Thyroid gland (tissue), 4 donors: ENCODE results near the gene FAM118B. TPM values are rescaled to one million over a fixed set of nuclear protein-coding genes. Genes with fewer than 3 reads are reported as not detected.

Experiments used
- DNase-seq, 2 donors: peaks; one replicate each; pipeline ENCODE4 v3.0.0-alpha.2; 2019
- H3K27ac ChIP-seq, 3 donors: fragments of 200-600 bp; sonication (generic); 1 replicate in 2 of 3; 2 replicates in 1 of 3; pipeline ENCODE4 v1.5.1; 2016 to 2019; ENCODE audit warnings: mild to moderate bottlenecking in 1 of 3, moderate library complexity in 1 of 3
- H3K27me3 ChIP-seq: fragments of 200-600 bp; sonication (generic); one replicate; pipeline ENCODE4 v1.5.1; 2019
- H3K36me3 ChIP-seq, 2 donors: fragments of 200-600 bp; sonication (generic); one replicate each; pipeline ENCODE4 v1.5.1; 2016 to 2019
- H3K4me1 ChIP-seq, 2 donors: fragments of 200-600 bp; sonication (generic); one replicate each; pipeline ENCODE4 v1.5.1; 2017 to 2019
- H3K4me3 ChIP-seq, 3 donors: fragments of 200-600 bp; sonication (generic); replicated peaks in 1 of 3; 1 replicate in 2 of 3; 2 replicates in 1 of 3; pipeline ENCODE4 v1.5.1; 2016; ENCODE audit warnings: mild to moderate bottlenecking in 1 of 3
- H3K9me3 ChIP-seq: fragments of 200-600 bp; sonication (generic); one replicate; pipeline ENCODE4 v1.5.1; 2017
- POLR2A ChIP-seq, 2 donors: fragments of 450-650 bp; IDR thresholded peaks; one replicate each; pipeline ENCODE4 v1.6.1; 2017; ENCODE audit warnings: antibody characterized with exemption in 2 of 2, mild to moderate bottlenecking in 2 of 2, moderate library complexity in 1 of 2
- WGBS, 2 donors: methylation state at CpG; one replicate each; pipeline ENCODE4 v1.1.5; 2017; 5-methylcytosine and 5-hydroxymethylcytosine counted together
- intact Hi-C: fragments of 100-400 bp; cut with DNase I; formaldehyde crosslinking; loops from one replicate; pipeline ENCODE4 v1.15.1; 2023
- total RNA-seq, 4 donors: library from RNA; depleted of rRNA; stranded (reverse); fragments of >200 nt; gene quantifications; one replicate each; pipeline ENCODE4 v1.2.3, GENCODE V29; 2016
- TF ChIP-seq, protein P1 (sequence below), 6 experiments: fragments of 200-600 bp in 3 of 6; fragments of 450-650 bp in 3 of 6; sonication (generic) in 3 of 6; IDR thresholded peaks; one replicate each; pipeline ENCODE4 v1.5.1; 2016 to 2019; ENCODE audit warnings: antibody characterized with exemption in 6 of 6, mild to moderate bottlenecking in 2 of 6, inconsistent platforms in 1 of 6, moderate library complexity in 1 of 6

The FAM118B gene
- total RNA-seq, 4 donors from 2014 or later = 21.7 to 25.0 (median 23.3) TPM

DNA sequence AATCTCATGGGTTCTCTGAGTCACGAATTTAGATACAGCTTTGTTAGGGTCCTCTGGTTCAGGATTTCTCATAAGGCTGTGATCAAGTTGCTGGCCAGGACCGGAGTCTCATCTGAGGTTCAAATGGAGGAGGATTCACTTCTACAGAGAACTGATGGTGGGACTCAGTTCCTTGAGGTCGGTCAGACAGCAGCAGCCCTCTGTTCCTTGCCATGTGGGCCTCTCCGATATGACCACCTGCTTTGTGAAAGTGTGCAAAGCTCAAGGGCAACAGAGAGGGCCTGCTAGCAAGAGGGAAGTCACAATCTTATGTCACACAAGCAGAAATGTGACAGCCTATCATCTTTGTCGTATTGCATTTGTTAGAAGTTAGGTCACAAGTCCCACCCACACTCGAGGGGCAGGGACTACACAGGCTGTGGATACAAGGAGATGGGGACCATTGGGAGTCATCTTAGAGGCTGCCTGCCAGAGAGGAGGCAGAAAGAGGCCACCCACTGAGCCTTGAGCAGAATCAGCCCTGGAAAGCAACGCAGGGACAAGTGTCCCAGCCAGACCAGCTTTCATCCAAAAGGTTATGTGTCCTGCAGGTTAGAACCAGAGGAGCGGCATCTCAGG, 34.6 kb upstream of the FAM118B start:
- WGBS, 2 donors = 66 to 81% methylated on average over 5 to 8 of the region's 8 CpGs
- no peak for DNase-seq
- no peak overlapping the region for H3K4me3 ChIP-seq
- intact Hi-C loops = no loop called here
- H3K27ac ChIP-seq = no peak overlapping the region
- no peaks in the 10 kb centered on the region for H3K27me3 ChIP-seq
- peaks cover 0 to 4% of the 10 kb centered on the region in 2 donors for H3K4me1 ChIP-seq
- no peaks in the 10 kb centered on the region for H3K9me3 ChIP-seq
- H3K36me3 ChIP-seq = no peaks in the 10 kb centered on the region
- TF ChIP-seq, protein P1, sequence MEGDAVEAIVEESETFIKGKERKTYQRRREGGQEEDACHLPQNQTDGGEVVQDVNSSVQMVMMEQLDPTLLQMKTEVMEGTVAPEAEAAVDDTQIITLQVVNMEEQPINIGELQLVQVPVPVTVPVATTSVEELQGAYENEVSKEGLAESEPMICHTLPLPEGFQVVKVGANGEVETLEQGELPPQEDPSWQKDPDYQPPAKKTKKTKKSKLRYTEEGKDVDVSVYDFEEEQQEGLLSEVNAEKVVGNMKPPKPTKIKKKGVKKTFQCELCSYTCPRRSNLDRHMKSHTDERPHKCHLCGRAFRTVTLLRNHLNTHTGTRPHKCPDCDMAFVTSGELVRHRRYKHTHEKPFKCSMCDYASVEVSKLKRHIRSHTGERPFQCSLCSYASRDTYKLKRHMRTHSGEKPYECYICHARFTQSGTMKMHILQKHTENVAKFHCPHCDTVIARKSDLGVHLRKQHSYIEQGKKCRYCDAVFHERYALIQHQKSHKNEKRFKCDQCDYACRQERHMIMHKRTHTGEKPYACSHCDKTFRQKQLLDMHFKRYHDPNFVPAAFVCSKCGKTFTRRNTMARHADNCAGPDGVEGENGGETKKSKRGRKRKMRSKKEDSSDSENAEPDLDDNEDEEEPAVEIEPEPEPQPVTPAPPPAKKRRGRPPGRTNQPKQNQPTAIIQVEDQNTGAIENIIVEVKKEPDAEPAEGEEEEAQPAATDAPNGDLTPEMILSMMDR (IDR thresholded peaks at IDR 0.05) = no peak
- no peak for TF ChIP-seq POLR2A (IDR thresholded peaks at IDR 0.05)

GRCh38 chr11:126181939-126182730, 29.4 kb upstream of the FAM118B start:
- TF ChIP-seq POLR2A (IDR thresholded peaks at IDR 0.05) = no peak
- TF ChIP-seq, protein P1 (IDR thresholded peaks at IDR 0.05) = no peak
- Histone ChIP-seq H3K27me3 (no peaks in the 10 kb centered on the region), H3K4me3 (no peak overlapping the region), H3K4me1 (peaks cover 15 to 22% of the 10 kb centered on the region in 2 donors), H3K36me3 (no peaks in the 10 kb centered on the region), H3K9me3 (no peaks in the 10 kb centered on the region), H3K27ac (no peak overlapping the region)
- intact Hi-C loops = no loop called here
- DNase-seq = no peak
- WGBS, 2 donors = 75 to 79% methylated on average over 13 of the region's 13 CpGs

DNA sequence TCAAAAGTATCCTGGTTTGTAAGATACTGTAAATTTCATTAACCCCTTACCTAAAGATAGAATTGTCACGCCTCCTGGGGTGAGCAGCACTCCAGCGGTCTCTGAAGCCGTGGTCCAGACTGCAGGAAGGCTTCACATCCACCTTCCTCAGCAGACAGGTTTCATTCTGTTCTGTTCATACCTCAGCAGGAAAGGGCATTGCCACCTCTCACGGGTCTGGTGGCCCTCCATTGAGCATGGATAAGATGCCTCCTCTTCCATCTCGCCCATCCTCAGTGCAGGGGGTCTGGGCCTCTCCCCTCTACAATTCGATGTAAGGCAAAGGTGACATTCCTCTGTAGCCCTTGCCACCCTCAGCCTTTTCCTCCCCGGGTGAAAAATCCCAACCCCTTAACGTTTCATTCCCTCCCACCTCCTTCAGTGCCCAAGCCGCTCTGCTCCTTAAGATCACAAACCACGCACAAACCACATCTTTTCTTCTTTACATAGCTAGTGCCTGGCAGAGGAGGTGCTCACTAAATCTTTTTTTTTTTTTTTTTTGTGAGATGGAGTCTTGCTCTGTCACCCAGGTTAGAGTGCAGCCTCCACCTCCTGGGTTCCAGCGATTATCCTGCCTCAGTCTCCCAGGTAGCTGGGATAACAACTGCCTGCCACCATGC, 28.7 kb upstream of the FAM118B start:
- TF ChIP-seq POLR2A (IDR thresholded peaks at IDR 0.05) = no peak
- TF ChIP-seq, protein P1 (IDR thresholded peaks at IDR 0.05) = no peak
- DNase-seq = no peak
- Histone ChIP-seq H3K4me1 (peaks cover 15 to 22% of the 10 kb centered on the region in 2 donors), H3K27me3 (no peaks in the 10 kb centered on the region), H3K4me3 (no peak overlapping the region), H3K27ac (no peak overlapping the region), H3K36me3 (no peaks in the 10 kb centered on the region), H3K9me3 (no peaks in the 10 kb centered on the region)
- intact Hi-C loops = no loop called here
- WGBS, 2 donors = 58 to 74% methylated on average over 11 of the region's 11 CpGs

DNA sequence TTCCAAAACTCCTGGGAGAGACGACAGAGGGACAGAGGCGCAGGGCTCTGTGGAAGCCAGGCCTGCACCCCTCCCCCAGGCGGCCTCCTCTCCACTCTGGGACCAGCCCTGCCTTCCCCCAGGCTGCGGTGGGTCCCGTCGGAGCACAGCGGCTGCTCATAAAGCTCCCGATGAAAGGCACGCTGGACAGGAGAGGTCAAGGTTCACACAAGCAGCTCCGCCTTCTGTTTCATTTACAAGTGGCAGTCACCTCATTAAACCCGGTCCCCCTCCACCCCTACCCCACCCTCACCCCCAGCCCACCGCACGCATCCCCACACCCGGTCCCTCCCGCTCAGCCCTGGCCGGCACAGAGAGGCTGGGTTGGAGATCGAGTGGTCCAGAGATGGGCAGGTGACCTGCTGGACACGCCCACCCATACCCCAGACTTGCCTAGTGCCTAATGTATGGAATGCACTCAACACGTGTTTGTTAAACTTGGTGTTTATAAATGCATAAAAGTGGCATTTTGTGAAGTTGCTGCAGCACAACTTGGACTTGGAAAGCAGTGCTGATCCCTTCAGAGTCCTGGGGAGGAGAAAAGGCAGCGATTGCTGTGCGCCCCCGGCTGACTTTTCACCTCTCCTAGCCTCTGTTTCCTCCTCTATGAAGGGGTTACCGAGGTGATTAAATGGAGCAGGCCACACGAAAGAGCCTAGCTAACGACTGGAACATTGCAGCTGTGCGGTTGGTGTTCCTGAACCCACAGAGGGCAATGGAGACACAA, 26.1 kb upstream of the FAM118B start:
- intact Hi-C loops = loop anchor here (5.0 kb wide), 1 partner anchor 123 kb away; the partner anchor contains the start of gene CDON
- Histone ChIP-seq H3K4me3 (no peak overlapping the region), H3K36me3 (no peaks in the 10 kb centered on the region), H3K4me1 (peaks cover 15 to 22% of the 10 kb centered on the region in 2 donors), H3K27me3 (no peaks in the 10 kb centered on the region), H3K9me3 (no peaks in the 10 kb centered on the region), H3K27ac (peak overlapping the region; percentile 53 to 81 (median 76))
- TF ChIP-seq, protein P1 (IDR thresholded peaks at IDR 0.05) = no peak
- no peak for TF ChIP-seq POLR2A (IDR thresholded peaks at IDR 0.05)
- WGBS, 2 donors = 68 to 78% methylated on average over 23 to 26 of the region's 26 CpGs
- DNase-seq = no peak
